Activated CD8-positive, alpha-beta T cell treated with anti-CD3 and anti-CD28 coated beads for 36 hours (primary cell): ENCODE data around the gene CAPN2. TPM values are rescaled to one million over a fixed set of nuclear protein-coding genes. Genes with fewer than 3 reads are reported as not detected.

Source experiments
- ATAC-seq: fragments of 200-7000 bp; cut with Tn5 transposase; one replicate; pipeline ENCODE4 v1.10.0; 2021; ENCODE audit warnings: mild to moderate bottlenecking, moderate library complexity
- CTCF ChIA-PET: fragments of 350-600 bp; sonication (Branson Sonifier 250); formaldehyde crosslinking; loops from one replicate; lab custom pipeline; 2021; ENCODE audit warnings: antibody characterized with exemption; lab: Charles Lee
- POLR2A ChIA-PET: fragments of 350-600 bp; sonication (Branson Sonifier 250); formaldehyde crosslinking; loops from one replicate; lab custom pipeline; 2021; ENCODE audit warnings: antibody characterized with exemption; lab: Charles Lee
- DNase-seq: peaks from one replicate; pipeline ENCODE4 v3.0.0-alpha.2; 2020
- H3K27ac Mint-ChIP-seq: one replicate; pipeline ENCODE4 v1.8.0; 2021; ENCODE audit warnings: mild to moderate bottlenecking, mixed read lengths
- H3K27me3 Mint-ChIP-seq: one replicate; pipeline ENCODE4 v1.8.0; 2021; ENCODE audit warnings: mixed read lengths
- H3K36me3 Mint-ChIP-seq: one replicate; pipeline ENCODE4 v1.8.0; 2021; ENCODE audit warnings: low read depth, mixed read lengths
- H3K4me1 Mint-ChIP-seq: one replicate; pipeline ENCODE4 v1.8.0; 2021; ENCODE audit warnings: low read depth, mixed read lengths
- H3K4me3 Mint-ChIP-seq: one replicate; pipeline ENCODE4 v1.8.0; 2021; ENCODE audit warnings: mild to moderate bottlenecking, moderate library complexity, mixed read lengths
- H3K9me3 Mint-ChIP-seq: one replicate; pipeline ENCODE4 v1.8.0; 2021; ENCODE audit warnings: mixed read lengths
- intact Hi-C: fragments of 100-400 bp; cut with micrococcal nuclease; formaldehyde crosslinking; loops from one replicate; pipeline ENCODE4 v1.10.0; 2022
- total RNA-seq, 2 experiments: library from RNA; stranded (reverse); gene quantifications; one replicate each; pipeline ENCODE4 v1.2.3, GENCODE V29; 2021
- TF ChIP-seq, protein P1 (sequence below): fragments of 200-600 bp; IDR thresholded peaks from one replicate; pipeline ENCODE4 v1.8.0; 2022; ENCODE audit warnings: antibody characterized with exemption, mild to moderate bottlenecking

The CAPN2 gene
- total RNA-seq, 2 experiments from 2014 or later, result 31.5 to 33.6 TPM

DNA sequence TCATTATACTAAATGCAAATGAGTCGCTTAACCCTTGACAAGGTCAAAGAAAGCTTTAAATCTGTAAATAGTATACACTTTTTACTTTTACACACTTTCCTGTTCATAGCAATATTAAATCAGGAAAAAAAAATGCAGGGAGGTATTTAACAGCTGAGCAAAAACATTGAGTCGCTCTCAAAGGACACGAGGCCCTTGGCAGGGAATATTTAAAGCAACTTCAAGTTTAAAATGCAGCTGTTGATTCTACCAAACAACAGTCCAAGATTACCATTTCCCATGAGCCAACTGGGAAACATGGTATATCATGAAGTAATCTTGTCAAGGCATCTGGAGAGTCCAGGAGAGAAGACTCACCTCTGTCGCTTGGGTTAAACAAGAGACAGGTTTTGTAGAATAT is 62.7 kb downstream of the CAPN2 start:
- intact Hi-C loops, result no loop called here
- H3K36me3 Mint-ChIP-seq, result peaks cover 51% of the 10 kb centered on the region
- DNase-seq (no peak), ATAC-seq (no peak)
- no peaks in the 10 kb centered on the region for H3K9me3 Mint-ChIP-seq
- peak overlapping the region; percentile 70 for H3K27ac Mint-ChIP-seq
- TF ChIP-seq, protein P1, sequence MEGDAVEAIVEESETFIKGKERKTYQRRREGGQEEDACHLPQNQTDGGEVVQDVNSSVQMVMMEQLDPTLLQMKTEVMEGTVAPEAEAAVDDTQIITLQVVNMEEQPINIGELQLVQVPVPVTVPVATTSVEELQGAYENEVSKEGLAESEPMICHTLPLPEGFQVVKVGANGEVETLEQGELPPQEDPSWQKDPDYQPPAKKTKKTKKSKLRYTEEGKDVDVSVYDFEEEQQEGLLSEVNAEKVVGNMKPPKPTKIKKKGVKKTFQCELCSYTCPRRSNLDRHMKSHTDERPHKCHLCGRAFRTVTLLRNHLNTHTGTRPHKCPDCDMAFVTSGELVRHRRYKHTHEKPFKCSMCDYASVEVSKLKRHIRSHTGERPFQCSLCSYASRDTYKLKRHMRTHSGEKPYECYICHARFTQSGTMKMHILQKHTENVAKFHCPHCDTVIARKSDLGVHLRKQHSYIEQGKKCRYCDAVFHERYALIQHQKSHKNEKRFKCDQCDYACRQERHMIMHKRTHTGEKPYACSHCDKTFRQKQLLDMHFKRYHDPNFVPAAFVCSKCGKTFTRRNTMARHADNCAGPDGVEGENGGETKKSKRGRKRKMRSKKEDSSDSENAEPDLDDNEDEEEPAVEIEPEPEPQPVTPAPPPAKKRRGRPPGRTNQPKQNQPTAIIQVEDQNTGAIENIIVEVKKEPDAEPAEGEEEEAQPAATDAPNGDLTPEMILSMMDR, result no peak
- H3K4me3 Mint-ChIP-seq, result no peak overlapping the region
- CTCF ChIA-PET, result interaction anchor here (0.6 to 2.6 kb wide), 7 partner anchors 12 to 1125 kb away, joined by 3 to 14 read pairs (median 4); no protein-coding TSS in a partner anchor
- POLR2A ChIA-PET, result interaction anchor here (0.7 to 1.6 kb wide), 2 partner anchors 67 to 71 kb away, joined by 3 to 6 read pairs; partner anchors contain the start of gene TP53BP2
- H3K4me1 Mint-ChIP-seq, result peaks cover 41% of the 10 kb centered on the region
- no peaks in the 10 kb centered on the region for H3K27me3 Mint-ChIP-seq

GRCh38 chr1:223775711-223776074 is 63.4 kb downstream of the CAPN2 start:
- H3K36me3 Mint-ChIP-seq, result peaks cover 49% of the 10 kb centered on the region
- H3K27me3 Mint-ChIP-seq, result no peaks in the 10 kb centered on the region
- TF ChIP-seq, protein P1, result no peak
- intact Hi-C loops, result no loop called here
- no peaks in the 10 kb centered on the region for H3K9me3 Mint-ChIP-seq
- ChIA-PET CTCF (interaction anchor here (1.0 to 2.6 kb wide), 8 partner anchors 13 to 275 kb away, joined by 3 to 14 read pairs (median 4); partner anchors contain the start of gene CAPN2), POLR2A (interaction anchor here (0.5 to 1.6 kb wide), 3 partner anchors 12 to 71 kb away, joined by 3 to 6 read pairs (median 4); partner anchors contain the start of gene TP53BP2)
- no peak for DNase-seq
- no peak overlapping the region for H3K4me3 Mint-ChIP-seq
- no peak for ATAC-seq
- H3K4me1 Mint-ChIP-seq, result peaks cover 41% of the 10 kb centered on the region
- H3K27ac Mint-ChIP-seq, result peak overlapping the region; percentile 86

DNA sequence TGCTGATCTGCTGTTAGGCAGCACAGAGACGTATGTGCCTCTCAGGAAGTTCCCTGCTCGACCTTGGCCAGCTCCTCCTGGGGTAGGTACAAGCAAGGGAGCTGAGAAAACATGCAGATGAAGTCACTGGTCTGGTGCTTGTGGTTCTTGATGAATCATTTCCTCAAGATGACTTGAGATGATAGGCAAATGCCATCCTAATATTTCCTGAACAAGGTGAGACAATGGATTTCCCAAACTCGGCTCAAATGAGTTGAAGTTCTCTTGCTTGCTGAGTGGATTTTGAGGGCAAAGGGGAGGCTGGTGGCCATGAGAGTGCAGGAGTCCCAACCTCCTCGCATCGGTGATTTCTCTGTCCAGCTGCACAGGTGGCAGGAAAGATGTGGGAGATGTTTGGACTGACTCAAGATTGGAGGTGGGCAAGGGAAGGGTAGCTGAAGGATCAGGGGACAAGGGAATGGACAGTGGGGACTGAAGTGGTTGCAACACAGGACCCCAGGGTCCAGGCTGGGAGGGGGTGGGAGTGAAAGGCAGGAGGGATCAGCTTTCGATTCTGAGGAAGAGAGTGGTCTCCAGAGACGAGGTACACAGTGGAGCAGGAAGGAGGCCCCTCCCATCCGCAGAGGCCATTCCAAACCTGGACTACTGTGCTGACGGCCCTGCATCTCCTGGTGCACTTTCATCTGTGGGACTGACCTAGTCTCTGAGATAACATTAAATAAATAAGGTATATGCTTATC is 63.9 kb downstream of the CAPN2 start:
- ChIA-PET CTCF (interaction anchor here (1.0 to 2.6 kb wide), 8 partner anchors 13 to 275 kb away, joined by 3 to 14 read pairs (median 4); partner anchors contain the start of gene CAPN2), POLR2A (interaction anchor here (0.5 to 1.6 kb wide), 3 partner anchors 12 to 70 kb away, joined by 3 to 6 read pairs (median 4); partner anchors contain the start of gene TP53BP2)
- DNase-seq (peak; percentile 75), ATAC-seq (peak; percentile 97)
- peaks cover 40% of the 10 kb centered on the region for H3K4me1 Mint-ChIP-seq
- intact Hi-C loops, result no loop called here
- no peak overlapping the region for H3K4me3 Mint-ChIP-seq
- H3K9me3 Mint-ChIP-seq, result no peaks in the 10 kb centered on the region
- H3K36me3 Mint-ChIP-seq, result peaks cover 46% of the 10 kb centered on the region
- TF ChIP-seq, protein P1, result no peak
- peak overlapping the region; percentile 86 for H3K27ac Mint-ChIP-seq
- no peaks in the 10 kb centered on the region for H3K27me3 Mint-ChIP-seq

- peak overlapping the region; percentile 86 for H3K27ac Mint-ChIP-seq
- H3K9me3 Mint-ChIP-seq, result no peaks in the 10 kb centered on the region
- intact Hi-C loops, result no loop called here
- TF ChIP-seq, protein P1, result no peak
- DNase-seq (no peak), ATAC-seq (no peak)
- H3K4me1 Mint-ChIP-seq, result peaks cover 34% of the 10 kb centered on the region
- H3K27me3 Mint-ChIP-seq, result no peaks in the 10 kb centered on the region
- H3K4me3 Mint-ChIP-seq, result no peak overlapping the region
- CTCF ChIA-PET, result interaction anchor here (1.5 to 1.9 kb wide), 2 partner anchors 12 to 274 kb away, joined by 3 to 6 read pairs; no protein-coding TSS in a partner anchor
- POLR2A ChIA-PET, result interaction anchor here (0.6 kb wide), 1 partner anchor 31 kb away, joined by 3 read pairs; no protein-coding TSS in a partner anchor
- H3K36me3 Mint-ChIP-seq, result peaks cover 44% of the 10 kb centered on the region
Measured at GRCh38 chr1:223776826-223777454, 64.6 kb downstream of the CAPN2 start.
